Activated naive CD4-positive, alpha-beta T cell treated with anti-CD3 and anti-CD28 coated beads, Interleukin-2, amount 50 U/mL, for 72 hours (primary cell): Measurements from ENCODE around the gene RYR2. TPM values are rescaled to one million over a fixed set of nuclear protein-coding genes. Genes with fewer than 3 reads are reported as not detected.

ENCODE experiments used
- ATAC-seq, 2 donors: fragments of 150-1000 bp; cut with Tn5 transposase; 2 replicates each; pipeline ENCODE4 v1.10.0; 2021; ENCODE audit warnings: mild to moderate bottlenecking in 2 of 2, moderate library complexity in 2 of 2
- DNase-seq, 2 donors: peaks; one replicate each; pipeline ENCODE4 v3.0.0; 2021 to 2022; ENCODE audit warnings: low spot score in 2 of 2
- H3K27ac Mint-ChIP-seq, 2 donors: one replicate each; pipeline ENCODE4 v1.8.0; 2022; ENCODE audit warnings: mild to moderate bottlenecking in 2 of 2, mixed read lengths in 2 of 2
- H3K36me3 Mint-ChIP-seq, 2 donors: one replicate each; pipeline ENCODE4 v1.8.0; 2022; ENCODE audit warnings: mixed read lengths in 2 of 2
- H3K9me3 Mint-ChIP-seq, 2 donors: one replicate each; pipeline ENCODE4 v1.8.0; 2022; ENCODE audit warnings: mixed read lengths in 2 of 2
- total RNA-seq, 2 donors: library from RNA; stranded (reverse); gene quantifications; one replicate each; pipeline ENCODE4 v1.2.3, GENCODE V29; 2022

The RYR2 gene
- total RNA-seq, 2 donors from 2014 or later, result not detected

DNA sequence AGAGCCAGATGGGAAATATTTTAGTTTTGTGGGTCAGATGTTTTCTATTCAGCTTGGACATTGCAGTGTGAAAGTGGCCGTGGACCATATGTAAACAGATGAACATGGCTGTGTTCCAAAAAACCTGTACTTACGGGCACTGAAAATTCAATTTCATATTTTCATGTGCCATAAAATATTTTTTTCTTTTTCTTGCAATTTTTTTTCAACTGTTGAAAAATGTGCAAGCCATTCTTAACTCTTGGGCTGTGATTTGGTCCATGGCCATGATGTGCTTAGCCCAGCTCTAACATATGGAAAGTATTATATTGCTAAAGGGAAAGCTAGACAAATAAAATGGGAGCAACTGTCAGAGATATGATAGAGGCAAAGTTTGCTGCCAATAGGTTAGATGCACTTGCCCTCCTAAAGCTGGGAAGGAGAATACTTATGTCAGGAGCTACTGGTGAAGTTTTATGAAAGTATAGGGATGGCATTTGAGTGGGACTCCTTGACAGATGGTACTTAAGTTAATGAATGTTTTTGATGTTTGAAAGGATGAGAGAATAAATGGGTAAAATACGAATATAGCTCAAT lies 240.3 kb downstream of the RYR2 start:
- no peak for ATAC-seq
- peaks cover 0 to 4% of the 10 kb centered on the region in 2 donors for H3K9me3 Mint-ChIP-seq
- H3K36me3 Mint-ChIP-seq, result no peaks in the 10 kb centered on the region
- no peak for DNase-seq
- H3K27ac Mint-ChIP-seq, result no peak overlapping the region

- H3K27ac Mint-ChIP-seq, result no peak overlapping the region
- DNase-seq (no peak), ATAC-seq (no peak)
- peaks cover 0 to 4% of the 10 kb centered on the region in 2 donors for H3K9me3 Mint-ChIP-seq
- H3K36me3 Mint-ChIP-seq, result no peaks in the 10 kb centered on the region
These were observed 246.0 kb downstream of the RYR2 start for GRCh38 chr1:237287876-237288521.

DNA sequence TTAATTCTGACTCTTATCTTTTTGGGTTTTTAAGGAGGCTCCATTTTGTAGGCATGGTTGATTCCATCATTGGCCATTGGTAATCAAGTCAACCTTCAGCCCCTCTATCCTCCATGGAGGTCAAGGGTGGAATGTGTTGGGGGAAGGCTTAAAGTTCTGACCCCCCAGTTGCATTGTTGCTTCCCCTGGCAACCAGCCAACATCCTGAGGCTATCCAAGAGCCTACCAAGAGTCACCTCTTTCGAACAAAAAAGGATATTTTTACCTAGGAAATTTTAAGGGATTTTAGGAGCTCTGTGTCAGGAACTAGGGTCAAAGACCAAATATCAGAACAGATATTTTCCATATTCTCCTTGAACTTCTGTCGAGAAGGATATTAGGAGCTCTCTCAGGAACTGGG lies 251.8 kb downstream of the RYR2 start:
- H3K36me3 Mint-ChIP-seq, result no peaks in the 10 kb centered on the region
- no peak for ATAC-seq
- H3K27ac Mint-ChIP-seq, result no peak overlapping the region
- no peak for DNase-seq
- no peaks in the 10 kb centered on the region for H3K9me3 Mint-ChIP-seq

DNA sequence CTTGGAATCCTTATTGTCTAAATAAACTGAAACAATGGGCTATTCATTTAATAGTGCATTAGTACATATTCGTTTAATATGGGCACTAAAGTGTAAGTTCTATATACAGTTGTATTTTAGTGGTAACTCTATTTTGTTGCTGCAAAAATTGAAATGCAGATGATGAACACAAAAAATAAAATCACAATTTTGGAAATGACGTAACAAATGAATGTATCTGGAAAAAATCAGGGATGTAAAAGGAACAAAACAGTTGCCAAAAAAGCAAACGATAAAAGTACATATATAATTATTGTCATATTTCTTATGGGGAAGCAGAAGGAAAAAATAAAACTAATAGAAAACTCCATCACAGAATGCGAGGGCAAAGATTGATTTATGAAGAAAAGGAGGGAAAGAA lies 254.9 kb downstream of the RYR2 start:
- no peak overlapping the region for H3K27ac Mint-ChIP-seq
- DNase-seq (no peak), ATAC-seq (no peak)
- H3K36me3 Mint-ChIP-seq, result no peaks in the 10 kb centered on the region
- no peaks in the 10 kb centered on the region for H3K9me3 Mint-ChIP-seq

DNA sequence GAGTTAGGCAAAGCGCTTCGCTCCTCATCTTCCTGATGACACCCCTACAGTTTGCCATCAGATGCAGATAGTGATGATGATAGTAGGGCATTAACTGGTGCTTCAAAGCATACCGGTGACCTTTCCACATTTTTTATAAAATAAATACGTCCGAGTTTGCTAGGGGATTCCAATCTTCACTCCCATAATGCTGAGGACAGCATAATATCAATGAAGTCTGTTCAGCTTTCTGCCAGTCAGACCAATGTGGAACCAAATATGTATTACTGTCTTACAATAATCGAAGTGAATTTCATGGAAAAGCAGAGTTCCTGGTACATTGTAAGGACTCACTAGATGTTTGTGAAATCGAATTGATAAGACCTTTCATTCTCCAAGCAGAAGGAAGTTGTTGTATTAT lies 258.7 kb downstream of the RYR2 start:
- H3K36me3 Mint-ChIP-seq, result no peaks in the 10 kb centered on the region
- no peak for DNase-seq
- no peak for ATAC-seq
- no peaks in the 10 kb centered on the region for H3K9me3 Mint-ChIP-seq
- H3K27ac Mint-ChIP-seq, result no peak overlapping the region

GRCh38 chr1:237303929-237304328 lies 261.9 kb downstream of the RYR2 start:
- Mint-ChIP-seq H3K27ac (no peak overlapping the region), H3K36me3 (no peaks in the 10 kb centered on the region), H3K9me3 (no peaks in the 10 kb centered on the region)
- ATAC-seq, result no peak
- DNase-seq, result no peak

- DNase-seq, result no peak
- Mint-ChIP-seq H3K36me3 (no peaks in the 10 kb centered on the region), H3K9me3 (no peaks in the 10 kb centered on the region), H3K27ac (no peak overlapping the region)
- no peak for ATAC-seq
These were observed 264.7 kb downstream of the RYR2 start for GRCh38 chr1:237306726-237307125.

DNA sequence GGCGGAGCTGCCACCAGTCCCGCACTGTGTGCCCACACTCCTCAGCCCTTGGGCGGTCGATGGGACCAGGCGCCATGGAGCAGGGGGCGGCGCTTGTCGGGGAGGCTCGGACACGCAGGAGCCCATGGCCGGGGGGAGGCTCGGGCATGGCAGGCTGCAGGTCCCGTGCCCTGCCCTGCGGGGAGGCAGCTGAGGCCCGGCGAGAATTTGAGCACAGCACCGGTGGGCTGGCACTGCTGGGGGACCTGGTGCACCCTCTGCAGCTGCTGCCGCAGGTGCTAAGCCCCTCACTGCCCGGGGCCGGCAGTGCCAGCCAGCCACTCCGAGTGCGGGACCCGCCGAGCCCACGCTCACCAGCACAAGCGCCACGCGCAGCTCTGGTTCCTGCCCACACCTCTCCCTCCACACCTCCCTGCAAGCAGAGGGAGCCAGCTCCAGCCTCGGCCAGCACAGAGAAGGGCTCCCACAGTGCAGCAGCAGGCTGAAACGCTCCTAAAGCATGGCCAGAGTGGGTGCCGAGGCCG lies 267.7 kb downstream of the RYR2 start:
- Mint-ChIP-seq H3K36me3 (no peaks in the 10 kb centered on the region), H3K9me3 (peaks cover 0 to 4% of the 10 kb centered on the region in 2 donors), H3K27ac (no peak overlapping the region)
- DNase-seq, result no peak
- ATAC-seq, result no peak

- H3K36me3 Mint-ChIP-seq, result no peaks in the 10 kb centered on the region
- DNase-seq, result no peak
- no peak for ATAC-seq
- H3K9me3 Mint-ChIP-seq, result peaks cover 0 to 4% of the 10 kb centered on the region in 2 donors
- no peak overlapping the region for H3K27ac Mint-ChIP-seq
These were observed 274.4 kb downstream of the RYR2 start for GRCh38 chr1:237316352-237316751.

- Mint-ChIP-seq H3K9me3 (peaks cover 0 to 4% of the 10 kb centered on the region in 2 donors), H3K36me3 (no peaks in the 10 kb centered on the region), H3K27ac (no peak overlapping the region)
- DNase-seq, result no peak
- ATAC-seq, result no peak
These were observed 276.8 kb downstream of the RYR2 start for GRCh38 chr1:237318748-237319147.

DNA sequence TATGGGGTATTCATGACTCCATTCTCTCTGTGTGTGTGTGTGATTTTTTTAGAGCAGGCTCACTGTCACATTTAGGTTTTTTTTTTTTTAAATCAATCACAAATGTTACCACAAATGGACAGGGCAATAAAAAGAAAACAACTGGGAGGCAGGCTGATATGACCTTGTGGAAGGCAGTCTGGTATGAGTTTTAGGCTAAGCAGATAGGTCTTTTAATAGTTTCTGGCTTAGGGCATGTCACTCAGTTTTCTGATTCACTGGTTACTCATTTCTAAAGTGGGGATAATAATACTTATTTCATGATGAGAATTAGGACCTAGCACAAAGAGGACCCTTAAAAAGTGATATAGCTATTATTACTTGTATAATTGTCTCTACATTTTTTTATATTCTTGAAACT lies 278.9 kb downstream of the RYR2 start:
- Mint-ChIP-seq H3K9me3 (peaks cover 0 to 4% of the 10 kb centered on the region in 2 donors), H3K36me3 (no peaks in the 10 kb centered on the region), H3K27ac (no peak overlapping the region)
- ATAC-seq (no peak), DNase-seq (no peak)

GRCh38 chr1:237324226-237324625 lies 282.2 kb downstream of the RYR2 start:
- H3K27ac Mint-ChIP-seq, result no peak overlapping the region
- DNase-seq (no peak), ATAC-seq (no peak)
- H3K9me3 Mint-ChIP-seq, result peaks cover 0 to 4% of the 10 kb centered on the region in 2 donors
- H3K36me3 Mint-ChIP-seq, result no peaks in the 10 kb centered on the region

- DNase-seq, result no peak
- no peaks in the 10 kb centered on the region for H3K36me3 Mint-ChIP-seq
These were observed 285.1 kb downstream of the RYR2 start for GRCh38 chr1:237327061-237327460.

DNA sequence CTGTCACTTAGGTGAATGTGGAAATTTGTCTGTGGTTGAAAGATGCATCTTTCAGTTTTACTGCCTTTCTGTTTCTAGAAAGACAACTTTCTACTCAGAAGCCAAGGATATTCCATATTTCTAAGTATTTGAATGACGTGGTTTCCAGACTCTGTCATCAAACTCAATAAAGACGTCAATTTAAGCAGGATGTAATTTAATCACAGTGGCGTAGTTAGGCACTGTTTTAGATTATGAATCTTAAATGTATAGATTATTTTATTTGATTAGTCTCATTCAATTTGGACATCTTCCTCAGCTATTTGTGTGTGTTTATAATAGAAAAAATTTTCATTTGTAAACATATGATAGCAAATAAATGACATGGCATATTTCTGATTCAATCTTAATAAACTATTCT lies 298.9 kb downstream of the RYR2 start:
- Mint-ChIP-seq H3K9me3 (peaks cover 4 to 5% of the 10 kb centered on the region in 2 donors), H3K27ac (no peak overlapping the region)

More at GRCh38 chr1:237327061-237327460, 285.1 kb downstream of the RYR2 start:
- H3K9me3 Mint-ChIP-seq, result peaks cover 0 to 4% of the 10 kb centered on the region in 2 donors
- no peak overlapping the region for H3K27ac Mint-ChIP-seq
- no peak for ATAC-seq

DNA sequence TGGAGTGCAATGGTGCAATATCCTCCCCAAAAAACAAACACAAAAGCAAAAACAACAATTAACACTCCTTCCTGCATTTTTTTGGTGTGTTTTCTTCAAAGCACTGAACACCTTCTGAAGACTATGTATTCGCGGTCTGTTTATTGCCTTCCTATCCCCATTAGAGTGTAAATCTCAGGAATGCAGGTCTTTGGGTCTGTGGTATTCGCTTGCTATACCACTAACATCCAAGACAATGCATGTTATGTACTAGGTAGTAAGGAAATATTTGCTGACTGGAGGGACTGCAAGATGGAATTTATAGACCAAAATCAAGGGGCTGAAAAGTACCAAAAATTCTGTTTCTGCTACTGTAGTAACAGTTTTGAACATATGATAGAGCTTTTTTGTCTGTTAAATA lies 299.4 kb downstream of the RYR2 start:
- H3K27ac Mint-ChIP-seq, result no peak overlapping the region
- no peaks in the 10 kb centered on the region for H3K36me3 Mint-ChIP-seq
- H3K9me3 Mint-ChIP-seq, result peaks cover 4 to 5% of the 10 kb centered on the region in 2 donors
- ATAC-seq (no peak), DNase-seq (no peak)

More for the DNA sequence above, 298.9 kb downstream of the RYR2 start:
- ATAC-seq (no peak), DNase-seq (no peak)
- no peaks in the 10 kb centered on the region for H3K36me3 Mint-ChIP-seq

- ATAC-seq, result no peak
- Mint-ChIP-seq H3K9me3 (peaks cover 4 to 5% of the 10 kb centered on the region in 2 donors), H3K36me3 (no peaks in the 10 kb centered on the region), H3K27ac (no peak overlapping the region)
- no peak for DNase-seq
These were observed 300.7 kb downstream of the RYR2 start for GRCh38 chr1:237342730-237343129.

DNA sequence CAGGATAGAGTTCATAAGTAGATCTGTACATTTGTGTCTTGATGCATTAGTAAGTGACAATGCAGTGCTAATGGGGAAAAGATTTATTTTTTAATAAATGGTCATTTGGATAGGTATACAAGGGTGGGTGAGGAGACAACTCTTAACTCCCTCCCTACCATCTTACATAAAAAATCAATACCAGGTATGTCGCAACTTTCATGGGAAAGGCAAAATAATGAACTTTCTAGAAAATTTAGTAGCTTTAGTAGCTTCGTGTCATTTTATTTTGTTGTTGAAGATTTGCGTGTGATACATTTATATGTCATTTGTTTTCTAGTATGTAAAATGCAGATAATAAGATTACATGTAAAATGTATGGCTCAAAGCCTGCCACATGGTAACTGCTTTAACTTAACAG lies 310.8 kb downstream of the RYR2 start:
- H3K27ac Mint-ChIP-seq, result no peak overlapping the region
- no peaks in the 10 kb centered on the region for H3K9me3 Mint-ChIP-seq
- no peaks in the 10 kb centered on the region for H3K36me3 Mint-ChIP-seq
- DNase-seq (no peak), ATAC-seq (no peak)

DNA sequence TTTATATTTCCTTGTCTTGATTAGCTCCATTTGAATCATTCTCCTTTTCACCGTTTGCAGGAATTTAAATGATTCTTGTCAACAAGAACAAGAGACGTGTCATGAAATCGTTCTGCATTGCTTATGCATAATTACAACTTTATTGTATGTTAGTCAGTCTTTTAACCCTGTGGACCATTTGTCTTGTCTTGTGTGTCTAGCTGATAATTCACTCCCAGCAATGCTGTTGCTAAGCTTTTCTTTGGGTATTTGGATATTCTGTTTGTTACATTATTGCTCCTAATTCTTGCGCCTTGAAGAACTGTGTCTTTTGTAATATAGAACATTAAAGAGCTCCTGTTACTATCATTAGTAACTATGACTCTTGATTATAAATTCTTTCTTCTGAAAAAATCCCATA lies 311.9 kb downstream of the RYR2 start:
- no peak for ATAC-seq
- Mint-ChIP-seq H3K9me3 (no peaks in the 10 kb centered on the region), H3K36me3 (no peaks in the 10 kb centered on the region), H3K27ac (no peak overlapping the region)
- DNase-seq, result no peak
